Limb (tissue), 2 donors: ENCODE measurements around the gene CCDC69.

Source experiments
- DNase-seq, 2 donors: peaks; one replicate each; pipeline ENCODE4 v3.0.0-alpha.2; 2016; ENCODE audit errors: extremely low spot score in 2 of 2

Gene CCDC69

DNA sequence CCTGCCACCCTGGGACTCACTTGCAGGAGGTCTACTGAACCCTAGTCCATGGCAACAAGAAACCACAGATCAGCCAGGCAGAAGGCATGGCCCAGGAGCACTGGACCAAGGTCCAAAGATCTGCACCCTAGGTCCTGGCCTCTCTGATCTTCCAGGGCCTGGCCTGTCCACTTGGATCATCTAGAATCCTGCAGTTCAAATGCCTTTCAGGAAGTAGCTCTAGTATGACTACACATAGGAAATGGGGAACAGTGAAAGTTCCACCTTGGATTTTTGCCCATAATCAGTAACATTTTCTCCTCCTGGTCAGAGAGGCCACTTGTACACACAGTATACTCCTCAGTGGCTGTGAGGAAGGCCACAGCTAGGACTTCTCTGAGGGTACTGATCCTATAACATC lies 77.8 kb downstream of the CCDC69 start:
- no peak for DNase-seq

- no peak for DNase-seq
Observed at GRCh38 chr5:151144922-151145321, 79.0 kb downstream of the CCDC69 start.

DNA sequence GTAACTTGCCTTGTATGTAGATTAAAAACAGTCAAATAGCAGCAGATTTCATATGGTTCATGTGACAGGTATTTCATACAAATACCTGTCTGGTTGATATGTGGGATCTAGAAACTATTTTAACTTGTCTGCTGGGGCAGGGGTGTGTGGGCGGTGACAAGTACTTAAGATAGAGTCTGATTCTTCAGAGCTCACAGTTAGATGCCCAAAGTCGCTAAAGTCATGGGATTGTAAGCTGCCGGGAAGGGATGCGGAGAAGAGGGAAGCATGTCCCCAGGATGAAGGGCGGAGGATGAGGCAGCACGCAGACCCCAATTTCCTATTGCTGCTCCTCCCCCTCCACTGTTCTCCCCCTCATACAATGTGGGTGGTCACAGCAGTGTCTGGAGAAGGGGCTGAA lies 79.6 kb downstream of the CCDC69 start:
- DNase-seq: no peak

- no peak for DNase-seq
Observed at GRCh38 chr5:151143645-151144044, 80.2 kb downstream of the CCDC69 start.

DNA sequence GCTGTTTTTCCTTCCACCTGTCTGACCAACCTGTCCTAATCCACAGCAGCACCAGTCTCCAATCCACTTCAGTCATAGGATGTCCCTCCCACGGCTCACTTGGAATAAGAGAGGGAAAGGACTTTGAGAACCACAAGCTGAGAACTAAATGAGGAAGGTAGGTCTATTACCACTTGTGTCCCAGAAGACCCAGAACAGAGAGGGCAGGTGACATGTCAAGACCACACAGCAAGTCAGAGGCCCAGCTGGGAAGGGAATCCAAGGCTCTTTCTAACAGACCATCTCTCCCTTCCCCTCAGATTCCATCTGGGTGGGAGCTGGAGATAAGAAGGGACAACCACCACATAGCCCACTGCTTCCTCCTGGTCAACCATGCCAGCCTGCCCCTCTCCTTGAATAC lies 81.0 kb downstream of the CCDC69 start:
- no peak for DNase-seq

GRCh38 chr5:151141535-151141934 lies 82.4 kb downstream of the CCDC69 start:
- peak; percentile 54 to 64 for DNase-seq

GRCh38 chr5:151140686-151141459 lies 83.0 kb downstream of the CCDC69 start:
- no peak for DNase-seq

GRCh38 chr5:151139646-151140045 lies 84.2 kb downstream of the CCDC69 start:
- DNase-seq: no peak

DNA sequence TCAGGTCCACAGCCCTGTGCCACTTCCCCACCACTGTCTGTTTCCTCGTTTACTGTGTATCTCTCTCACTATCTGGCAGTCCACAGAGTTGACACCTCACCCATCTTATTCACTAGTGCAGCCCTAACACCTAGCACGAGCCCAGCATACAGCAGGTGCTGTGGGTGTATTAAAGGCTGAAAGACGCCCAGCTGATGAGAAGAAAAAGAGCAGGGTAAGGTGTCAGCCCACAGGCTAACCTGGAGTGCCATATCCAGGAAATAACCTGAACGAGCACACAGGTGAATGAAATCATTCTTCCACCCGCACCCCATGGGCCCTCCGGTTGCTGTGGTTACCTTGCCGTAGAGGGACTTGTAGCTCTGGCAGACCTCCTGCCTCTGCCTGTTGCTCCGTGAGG lies 84.9 kb downstream of the CCDC69 start:
- no peak for DNase-seq

DNA sequence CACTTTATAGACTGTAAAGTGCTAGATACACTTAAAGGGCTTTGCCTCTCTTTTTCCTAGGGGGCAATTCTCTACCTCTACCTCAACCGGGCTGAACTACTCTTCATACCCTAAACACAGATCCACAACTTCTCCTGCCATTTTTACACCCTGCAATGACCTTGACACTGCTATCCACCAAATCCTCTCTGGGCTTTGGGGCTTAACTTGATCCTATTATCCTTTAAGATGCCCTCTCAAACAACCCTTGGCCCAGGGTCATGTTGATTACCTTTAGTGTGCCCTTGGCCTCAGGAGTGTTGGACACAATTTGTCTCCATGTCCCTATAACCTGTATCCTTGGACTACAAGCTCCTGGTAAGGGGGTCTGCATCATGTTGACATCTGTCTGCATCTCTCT lies 85.8 kb downstream of the CCDC69 start:
- no peak for DNase-seq

DNA sequence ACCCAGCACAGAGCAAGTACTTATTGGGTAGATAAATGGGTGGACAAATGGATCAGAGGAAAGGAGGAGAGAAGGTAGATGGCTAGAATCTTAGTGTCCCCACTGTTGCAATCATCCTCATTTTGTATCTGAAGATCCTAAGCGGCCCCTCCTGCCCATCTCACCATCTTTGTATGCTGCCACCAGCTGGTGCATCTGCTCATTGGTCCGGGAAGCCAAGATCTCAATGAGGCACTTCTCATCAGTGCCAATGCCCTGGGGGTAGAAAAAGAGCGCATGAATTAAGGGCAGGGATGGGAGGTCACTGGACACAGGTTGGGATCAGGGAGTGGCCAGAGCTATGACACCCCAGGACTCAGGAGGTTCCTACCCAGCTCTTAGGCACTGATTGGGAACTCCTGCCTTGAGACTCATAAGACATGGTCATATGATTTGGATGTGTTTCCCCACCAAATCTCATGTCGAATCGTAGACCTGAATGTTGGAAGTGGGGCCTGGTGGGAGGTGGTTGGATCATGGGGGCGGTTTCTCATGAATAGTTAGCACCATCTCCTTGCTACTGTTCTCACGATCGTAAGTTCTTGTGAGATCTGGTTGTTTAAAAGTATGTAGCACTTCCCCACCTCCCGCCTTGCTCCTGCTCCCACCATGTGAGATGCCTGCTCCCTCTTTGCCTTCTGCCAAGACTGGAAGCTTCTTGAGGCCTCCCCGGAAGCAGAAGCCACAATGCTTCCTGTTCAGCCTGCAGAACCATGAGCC lies 86.6 kb downstream of the CCDC69 start:
- no peak for DNase-seq

GRCh38 chr5:151134228-151134627 lies 89.7 kb downstream of the CCDC69 start:
- no peak for DNase-seq

DNA sequence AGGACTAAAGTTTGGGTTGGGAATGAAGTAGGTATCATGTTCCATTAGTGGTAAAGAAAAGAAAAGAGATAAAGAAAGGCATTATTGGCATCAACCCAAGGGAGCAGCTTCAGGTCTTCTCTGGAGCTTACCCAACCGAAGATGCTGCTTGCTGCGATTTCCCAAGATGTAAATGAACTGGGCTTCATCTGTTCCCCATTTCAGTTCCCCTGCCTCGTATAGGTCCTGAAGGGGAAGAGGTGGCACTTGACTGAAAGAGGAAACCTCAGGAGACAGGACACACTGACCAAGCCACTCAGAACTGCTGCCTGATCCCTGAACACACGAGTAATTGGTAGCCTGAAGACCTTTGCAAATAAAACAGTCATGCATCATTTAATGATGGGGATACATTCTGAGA lies 90.9 kb downstream of the CCDC69 start:
- no peak for DNase-seq
